ENCODE results near the gene ONECUT3. TPM values are rescaled to one million over a fixed set of nuclear protein-coding genes. Genes with fewer than 3 reads are reported as not detected.

ONECUT3 gene
- total and polyA plus RNA-seq, 9 of the 15 experiments (the other 6 are each of a cell fraction or from before 2014, with no cell fraction given) = not detected

- Histone ChIP-seq H3K27me3 (ENCODE audit: control insufficient read depth in 2 of 2, insufficient read depth in 2 of 2, low read length in 2 of 2) (peaks cover 2 to 21% of the 10 kb centered on the region in 2 experiments; a peak in 3 of 5 replicates), H3K4me2 (ENCODE audit: insufficient read depth, low read length) (no peak overlapping the region), H3K9ac (ENCODE audit: insufficient read depth in 1 of 2, low read depth in 2 of 2, low read length in 2 of 2) (no peak overlapping the region), H3K27ac (ENCODE audit: extremely low read depth, low read depth, low read length) (no peak overlapping the region), H3K79me2 (ENCODE audit: control insufficient read depth, insufficient read depth, low read length) (no peaks in the 10 kb centered on the region), H3K36me3 (ENCODE audit: control insufficient read depth, insufficient read depth, low read length) (no peaks in the 10 kb centered on the region), H3K9me1 (ENCODE audit: control insufficient read depth, insufficient read depth, low read length) (no peaks in the 10 kb centered on the region), H3K9me3 (replicated peaks; ENCODE audit: control insufficient read depth, insufficient read depth, low read depth, low read length) (no peaks in the 10 kb centered on the region; the same call in none of the 2 replicates), H3K4me1 (replicated peaks in 1 of 2; ENCODE audit: control insufficient read depth in 2 of 2, insufficient read depth in 2 of 2, low read length in 2 of 2) (peaks cover 3 to 23% of the 10 kb centered on the region in 2 experiments; a peak in 3 of 5 replicates), H3K4me3 (no peak overlapping the region), H4K20me1 (replicated peaks; ENCODE audit: control insufficient read depth, insufficient read depth, low read length) (no peaks in the 10 kb centered on the region), H2AFZ (ENCODE audit: low read depth, low read length) (no peak overlapping the region)
- 4% methylated on average over 7 of the region's 7 CpGs for WGBS (ENCODE audit: insufficient coverage, low coverage, missing lambda C conversion rate)
- no peak for FAIRE-seq
- POLR2A ChIA-PET = interaction anchor here (0.5 to 2.0 kb wide), 12 partner anchors 8 to 513 kb away, joined by 3 to 4 read pairs (median 3); no protein-coding TSS in a partner anchor
- intact Hi-C loops (cut with micrococcal nuclease) (no loop called here), in situ Hi-C loops (cut with MboI) (no loop called here)
- DNase-seq (ENCODE audit: extremely low read depth in 1 of 4, low spot score in 3 of 4) = no peak
- no TSS peak for BruUV-seq (replicated peaks)
- TF ChIP-seq U2AF1 (optimal IDR thresholded peaks at IDR 0.05; ENCODE audit: low read depth, low read length) = no peak
- no peak for TF ChIP-seq NR2C2 (CRISPR knock-in tag; IDR thresholded peaks at IDR 0.05)
- no peak for TF ChIP-seq NR2C2 (tag; IDR thresholded peaks at IDR 0.05)
- TF ChIP-seq, protein P1, sequence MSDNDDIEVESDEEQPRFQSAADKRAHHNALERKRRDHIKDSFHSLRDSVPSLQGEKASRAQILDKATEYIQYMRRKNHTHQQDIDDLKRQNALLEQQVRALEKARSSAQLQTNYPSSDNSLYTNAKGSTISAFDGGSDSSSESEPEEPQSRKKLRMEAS (CRISPR knock-in tag; IDR thresholded peaks at IDR 0.05) = no peak
- TF ChIP-seq CEBPG (CRISPR knock-in tag; IDR thresholded peaks at IDR 0.05) = 0 out of 2 replicates have a peak, but pooled peaks have one; percentile 1
- no peak for TF ChIP-seq CEBPG (tag; conservative IDR thresholded peaks at IDR 0.05 in 1 of 2, IDR thresholded peaks at IDR 0.05 in 1 of 2)
- TF ChIP-seq HDAC2 (IDR thresholded peaks at IDR 0.05) = no peak
- TF ChIP-seq SETDB1 (IDR thresholded peaks at IDR 0.05; ENCODE audit: low read length) = no peak
- no peak for TF ChIP-seq PTRF (tag; IDR thresholded peaks at IDR 0.05)
- TF ChIP-seq SMAD4 (CRISPR knock-in tag; conservative IDR thresholded peaks at IDR 0.05) = no peak
- no peak for TF ChIP-seq ZC3H11A (IDR thresholded peaks at IDR 0.05; ENCODE audit: low read depth, low read length)
- no peak for ATAC-seq
- CTCF ChIA-PET (ENCODE audit: low intra/inter-chr PET ratio) = interaction anchor here (0.5 to 1.2 kb wide), 3 partner anchors 14 to 107 kb away, joined by 3 read pairs; no protein-coding TSS in a partner anchor
Observed at GRCh38 chr19:1782521-1782920, 29.2 kb downstream of the ONECUT3 start.
